Keratinocyte (primary cell): ENCODE measurements around the gene ABCC8. TPM values are rescaled to one million over a fixed set of nuclear protein-coding genes. Genes with fewer than 3 reads are reported as not detected.

Source experiments
- DNase-seq: peaks from one replicate; pipeline ENCODE4 v3.0.0-alpha.2; 2011; ENCODE audit warnings: low read depth, missing footprints, low spot score
- FAIRE-seq: peaks from 2 replicates; lab custom pipeline; 2011; peaks lifted over from hg19 to GRCh38; lab: Jason Lieb, UNC
- H2AFZ ChIP-seq: 2 replicates; pipeline ENCODE4 v1.6.0; 2012; ENCODE audit warnings: low read length, control low read depth, inconsistent platforms; ENCODE audit not compliant: control insufficient read depth
- H3K27ac ChIP-seq: 2 replicates; pipeline ENCODE4 v1.5.1; 2011; ENCODE audit warnings: low read length; ENCODE audit not compliant: control insufficient read depth, insufficient read depth
- H3K27me3 ChIP-seq: 3 replicates; pipeline ENCODE4 v1.6.0; 2011; ENCODE audit warnings: low read length; ENCODE audit not compliant: control insufficient read depth, insufficient read depth; ENCODE audit errors: extremely low read depth
- H3K36me3 ChIP-seq, 2 experiments: 2 replicates in 1 of 2; 3 replicates in 1 of 2; pipeline ENCODE4 v1.5.1; 2011; ENCODE audit warnings: low read length in 2 of 2, mild to moderate bottlenecking in 1 of 2; ENCODE audit not compliant: control insufficient read depth in 2 of 2, insufficient read depth in 2 of 2; ENCODE audit errors: extremely low read depth in 1 of 2
- H3K4me1 ChIP-seq: 3 replicates; pipeline ENCODE4 v1.5.1; 2011; ENCODE audit warnings: low read length; ENCODE audit not compliant: control insufficient read depth, insufficient read depth; ENCODE audit errors: extremely low read depth
- H3K4me2 ChIP-seq: 3 replicates; pipeline ENCODE4 v1.6.0; 2011; ENCODE audit warnings: low read depth, low read length; ENCODE audit not compliant: control insufficient read depth, insufficient read depth; ENCODE audit errors: extremely low read depth
- H3K4me3 ChIP-seq, 3 experiments: fragments of 200-600 bp in 1 of 3; sonication (generic) in 1 of 3; 2 replicates in 2 of 3; 3 replicates in 1 of 3; pipeline ENCODE4 v1.5.1; 2011 to 2016; ENCODE audit warnings: low read length in 3 of 3, mild to moderate bottlenecking in 3 of 3, control low read depth in 2 of 3, inconsistent platforms in 1 of 3, low read depth in 1 of 3, mixed read lengths in 1 of 3, mixed run types in 1 of 3, moderate library complexity in 1 of 3; ENCODE audit not compliant: control insufficient read depth in 2 of 3, insufficient read depth in 2 of 3; ENCODE audit errors: extremely low read depth in 1 of 3
- H3K79me2 ChIP-seq: 2 replicates; pipeline ENCODE4 v1.6.0; 2012; ENCODE audit warnings: low read length; ENCODE audit not compliant: control insufficient read depth, insufficient read depth
- H3K9ac ChIP-seq: 3 replicates; pipeline ENCODE4 v1.6.0; 2011; ENCODE audit warnings: low read length; ENCODE audit not compliant: control insufficient read depth, insufficient read depth; ENCODE audit errors: extremely low read depth
- H3K9me1 ChIP-seq: 3 replicates; pipeline ENCODE4 v1.6.0; 2011; ENCODE audit warnings: low read length; ENCODE audit not compliant: control insufficient read depth, insufficient read depth; ENCODE audit errors: extremely low read depth
- H3K9me3 ChIP-seq: 2 replicates; pipeline ENCODE4 v1.5.1; 2012; ENCODE audit warnings: low read depth, low read length; ENCODE audit not compliant: control insufficient read depth
- H4K20me1 ChIP-seq: 3 replicates; pipeline ENCODE4 v1.6.0; 2011; ENCODE audit warnings: low read length; ENCODE audit not compliant: control insufficient read depth, insufficient read depth; ENCODE audit errors: extremely low read depth
- CTCF ChIP-seq, 3 experiments: IDR thresholded peaks in 1 of 3; conservative IDR thresholded peaks in 1 of 3; optimal IDR thresholded peaks in 1 of 3; 2 replicates in 2 of 3; 3 replicates in 1 of 3; pipeline versions ENCODE3 to v1.5.1; 2011; ENCODE audit warnings: low read length in 3 of 3, mild to moderate bottlenecking in 3 of 3, moderate library complexity in 2 of 3, control low read depth in 1 of 3, inconsistent platforms in 1 of 3; ENCODE audit not compliant: insufficient read depth in 2 of 3; ENCODE audit errors: extremely low read depth in 1 of 3
- EZH2 ChIP-seq: IDR thresholded peaks from one replicate; pipeline ENCODE4 v1.6.1; 2012; ENCODE audit warnings: inconsistent platforms, mild to moderate bottlenecking, low read length, moderate library complexity
- dilution Hi-C: fragments of 300-500 bp; cut with MboI; formaldehyde crosslinking; loops from one replicate; pipeline ENCODE4 v1.7.0; 2020; ENCODE audit warnings: low sequenced_read_pairs; ENCODE audit not compliant: extremely low pct_ligation_motif_present
- polyA plus RNA-seq, 5 experiments: library from polyadenylated mRNA; depleted of rRNA in 3 of 5; stranded (reverse) in 3 of 5; stranded (forward) in 1 of 5; unstranded in 1 of 5; fragments of >200 nt; gene quantifications; 1 replicate in 1 of 5; 2 replicates in 3 of 5; 3 replicates in 1 of 5; pipeline versions ENCODE4 v1.2.1 to v1.2.3, GENCODE V29; 2011 to 2012; ENCODE audit warnings: missing spikeins in 2 of 5, low read depth in 1 of 5, low replicate concordance in 1 of 5

Gene ABCC8
- polyA plus RNA-seq, 1 donor (not counting 4 experiments of a cell fraction or from before 2014, with no cell fraction given) = not detected

- DNase-seq = no peak
- Histone ChIP-seq H3K9me3 (no peaks in the 10 kb centered on the region), H4K20me1 (no peaks in the 10 kb centered on the region), H3K9ac (no peak overlapping the region), H3K79me2 (no peaks in the 10 kb centered on the region), H3K27ac (no peak overlapping the region), H3K4me2 (no peak overlapping the region), H2AFZ (no peak overlapping the region), H3K4me1 (no peaks in the 10 kb centered on the region), H3K36me3 (no peaks in the 10 kb centered on the region), H3K9me1 (no peaks in the 10 kb centered on the region), H3K27me3 (no peaks in the 10 kb centered on the region), H3K4me3 (no peak overlapping the region)
- no peak for TF ChIP-seq CTCF (optimal IDR thresholded peaks at IDR 0.05 in 1 of 3, IDR thresholded peaks at IDR 0.05 in 1 of 3, conservative IDR thresholded peaks at IDR 0.05 in 1 of 3; ENCODE audit: extremely low read depth in 1 of 3, insufficient read depth in 2 of 3, low read length in 3 of 3)
- TF ChIP-seq EZH2 = no peak
- FAIRE-seq = no peak
- dilution Hi-C loops = no loop called here
These were observed 75.3 kb downstream of the ABCC8 start for GRCh38 chr11:17401316-17401715.

GRCh38 chr11:17400048-17400775 is 76.4 kb downstream of the ABCC8 start:
- Histone ChIP-seq H3K27me3 (no peaks in the 10 kb centered on the region), H3K36me3 (no peaks in the 10 kb centered on the region), H3K4me1 (no peaks in the 10 kb centered on the region), H3K9ac (no peak overlapping the region), H3K4me3 (no peak overlapping the region), H3K4me2 (no peak overlapping the region), H3K27ac (no peak overlapping the region), H2AFZ (no peak overlapping the region), H3K79me2 (no peaks in the 10 kb centered on the region), H3K9me3 (no peaks in the 10 kb centered on the region), H3K9me1 (no peaks in the 10 kb centered on the region), H4K20me1 (no peaks in the 10 kb centered on the region)
- dilution Hi-C loops = no loop called here
- DNase-seq (no peak), FAIRE-seq (no peak)
- TF ChIP-seq EZH2 (no peak), CTCF (optimal IDR thresholded peaks at IDR 0.05 in 1 of 3, IDR thresholded peaks at IDR 0.05 in 1 of 3, conservative IDR thresholded peaks at IDR 0.05 in 1 of 3; ENCODE audit: extremely low read depth in 1 of 3, insufficient read depth in 2 of 3, low read length in 3 of 3) (no peak)
